ENCODE measurements around the gene SPAG17.
A peak's percentile ranks its signal among the peaks of the same experiment; 100 is the strongest.
"Not testable (repeated sequence)": the region's sequence is repeated elsewhere in the genome, so short reads cannot be mapped to it uniquely, and the experiment has no call there.

SPAG17 gene

DNA sequence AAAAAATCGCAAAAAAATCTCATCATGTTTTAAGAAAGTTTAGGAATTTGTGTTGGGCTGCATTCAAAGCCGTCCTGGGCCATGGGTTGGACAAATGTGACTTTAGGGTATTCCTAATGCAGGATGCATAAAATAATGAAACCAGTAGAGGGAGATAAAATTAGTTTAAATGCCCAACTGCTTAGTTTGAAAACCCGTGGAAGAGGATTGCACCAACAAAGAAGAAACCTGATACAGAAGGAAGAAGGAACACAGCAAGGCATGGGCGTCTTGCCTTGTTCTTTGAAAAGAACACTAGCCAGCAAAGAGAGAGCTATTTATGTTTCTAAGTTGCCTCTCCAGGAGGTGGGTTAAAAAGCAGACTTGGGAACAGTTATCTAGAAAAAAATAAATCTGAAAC lies 217.6 kb downstream of the SPAG17 start:
- no peak for DNase-seq

DNA sequence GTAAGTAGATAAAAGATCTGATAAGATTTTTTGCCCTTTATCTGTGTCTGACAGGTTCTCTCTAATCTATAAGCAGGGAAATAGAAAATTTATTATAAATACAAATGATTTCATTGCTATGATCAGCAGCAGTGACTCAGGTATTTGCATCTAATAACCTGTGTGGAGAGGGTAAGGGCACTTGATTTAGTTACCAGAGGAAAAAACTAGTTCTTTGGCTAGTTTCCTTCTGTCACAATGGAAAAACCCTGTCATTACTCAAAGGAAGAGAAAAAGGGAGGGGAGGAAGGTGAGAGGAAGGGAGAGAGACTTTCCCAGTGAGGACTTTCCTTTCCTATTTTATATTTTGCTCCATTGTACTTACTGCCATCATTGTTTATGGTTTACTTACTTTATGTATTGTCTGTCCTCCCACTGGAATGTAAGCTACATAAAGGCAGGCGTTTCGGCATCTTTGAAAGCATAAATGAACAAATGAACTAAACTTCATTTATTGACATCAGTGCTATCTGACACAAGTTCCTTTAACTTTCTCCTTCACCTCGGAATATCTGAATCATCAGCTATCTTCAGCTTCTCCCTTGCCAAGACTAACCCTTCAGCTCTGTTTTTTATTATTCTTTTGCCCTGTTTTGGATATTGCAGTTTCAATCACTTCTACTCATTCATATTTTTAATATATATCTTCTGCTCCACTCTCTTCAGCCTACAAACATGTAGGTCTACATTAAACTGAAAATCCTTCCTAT lies 220.6 kb downstream of the SPAG17 start:
- no peak for DNase-seq

DNA sequence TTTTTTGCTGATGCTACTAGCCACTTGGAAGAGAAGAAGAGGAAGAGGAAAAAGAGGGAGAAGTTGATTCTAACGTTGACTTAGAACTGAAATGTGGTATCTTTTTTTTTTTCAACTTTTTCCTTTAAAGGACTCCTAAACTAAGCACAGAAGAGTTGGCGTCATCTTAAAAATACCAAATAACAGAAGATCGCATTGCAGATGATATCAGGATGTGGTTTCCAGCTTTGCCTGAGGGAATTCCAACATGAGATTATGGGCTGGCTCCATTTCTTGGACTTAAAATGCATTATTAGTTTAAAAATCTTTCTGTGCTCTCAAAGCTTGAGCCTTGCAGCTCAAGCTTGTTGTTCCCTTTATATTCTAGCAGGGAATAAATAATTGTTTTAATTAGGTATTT lies 225.7 kb downstream of the SPAG17 start:
- no peak for DNase-seq

DNA sequence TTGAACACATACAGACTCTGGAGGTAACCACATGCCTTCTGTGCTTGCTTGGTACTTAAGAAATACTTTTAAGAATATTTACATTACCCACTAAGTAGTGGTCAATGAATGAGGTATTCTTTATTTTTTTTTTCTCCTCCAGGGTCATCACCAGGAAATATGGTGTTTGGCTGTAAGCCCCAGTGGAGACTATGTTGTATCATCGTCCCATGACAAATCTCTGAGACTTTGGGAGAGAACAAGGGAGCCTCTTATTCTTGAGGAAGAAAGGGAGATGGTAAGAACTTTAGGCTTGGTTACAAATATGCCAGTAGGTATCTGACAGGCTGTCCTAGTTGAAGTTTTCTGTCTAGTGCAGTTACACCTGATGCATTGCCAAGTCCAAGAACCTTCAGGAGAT lies 232.6 kb downstream of the SPAG17 start:
- no peak for DNase-seq

DNA sequence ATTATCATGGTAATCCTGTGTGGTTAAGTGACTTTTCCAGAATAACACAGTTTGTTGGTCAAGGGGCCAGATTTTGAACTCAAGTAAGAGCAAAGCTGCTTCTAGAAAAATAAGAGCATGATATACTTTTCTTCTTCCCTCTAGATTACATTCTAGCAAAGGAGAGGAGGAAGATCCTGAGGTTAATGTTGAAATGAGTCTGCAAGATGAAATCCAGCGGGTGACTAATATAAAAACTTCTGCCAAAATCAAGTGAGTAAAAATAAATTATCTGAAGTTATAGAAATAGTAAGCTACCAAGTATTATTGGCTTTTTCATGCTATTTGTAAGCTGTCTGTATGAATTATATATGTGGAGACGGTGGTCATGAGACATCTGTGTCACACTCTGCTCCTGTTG lies 242.7 kb downstream of the SPAG17 start:
- DNase-seq: no peak

DNA sequence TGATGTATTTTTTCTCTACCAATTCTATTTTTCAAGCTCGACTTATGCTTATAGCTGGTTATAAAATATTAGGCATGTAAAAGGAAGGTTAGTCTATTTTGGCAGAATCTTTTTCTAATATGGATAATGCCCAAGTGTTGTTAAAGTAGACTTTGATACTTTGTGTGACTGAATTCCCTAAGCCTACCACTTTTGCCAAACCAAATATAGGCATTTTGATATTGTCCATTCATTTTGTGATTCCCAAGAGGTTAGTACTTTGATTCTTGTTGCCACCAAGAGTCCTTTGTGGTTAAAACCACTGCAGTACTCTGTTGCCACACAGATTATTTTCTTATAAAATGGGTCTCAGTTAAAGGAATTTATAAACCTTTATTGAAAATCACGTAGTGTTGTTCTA lies 251.3 kb downstream of the SPAG17 start:
- no peak for DNase-seq

DNA sequence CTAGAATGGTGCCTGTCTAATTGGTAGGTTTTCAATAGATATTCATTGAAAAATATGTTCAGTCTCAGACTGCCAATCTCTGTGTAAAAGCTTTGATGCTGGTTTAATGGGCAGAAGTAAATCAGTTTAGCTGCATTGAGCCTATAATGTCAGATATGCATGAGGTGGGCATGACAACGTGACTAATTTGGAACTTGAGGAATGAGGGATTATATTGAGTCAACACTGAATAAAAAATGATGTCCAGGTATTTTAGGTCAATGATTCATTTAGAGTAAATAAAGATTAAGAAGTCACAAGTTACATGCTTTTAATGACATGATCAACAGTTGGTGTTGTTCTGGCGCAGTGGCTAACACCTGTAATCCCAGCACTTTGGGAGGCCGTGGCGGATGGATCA lies 252.5 kb downstream of the SPAG17 start:
- DNase-seq: no peak

DNA sequence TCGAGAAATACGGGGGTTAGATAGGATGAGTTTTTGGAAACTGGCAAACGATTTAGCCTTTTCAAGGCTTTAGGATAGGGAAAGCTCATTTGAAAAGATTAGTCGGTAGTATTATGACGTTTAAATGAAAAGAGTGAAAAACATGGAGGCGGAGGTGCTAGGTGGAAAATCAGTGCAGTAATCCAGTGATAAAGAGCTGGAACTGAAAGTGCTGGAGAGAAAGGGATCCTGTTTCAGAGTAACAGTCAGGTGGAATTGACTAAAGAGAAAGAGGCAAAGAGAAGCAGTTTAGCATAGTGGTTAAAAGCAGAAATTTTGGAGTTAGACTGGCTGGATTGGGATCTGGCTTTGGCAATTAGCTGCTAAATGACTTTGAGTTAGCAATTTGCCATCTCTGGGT lies 254.5 kb downstream of the SPAG17 start:
- no peak for DNase-seq

DNA sequence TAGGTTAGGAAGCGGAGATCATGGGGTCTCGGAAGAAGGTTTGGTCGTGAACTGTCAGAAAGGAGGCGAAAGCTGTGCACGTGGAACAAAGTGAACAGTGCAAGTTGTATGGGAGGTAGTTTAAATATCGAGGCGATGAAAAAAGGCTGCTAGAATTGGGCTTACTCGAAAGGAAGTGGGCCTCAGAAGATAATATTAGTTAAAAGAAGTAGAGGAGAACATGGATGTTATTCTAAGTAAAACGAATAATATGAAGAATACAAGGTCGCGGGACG lies 254.9 kb downstream of the SPAG17 start:
- no peak for DNase-seq

DNA sequence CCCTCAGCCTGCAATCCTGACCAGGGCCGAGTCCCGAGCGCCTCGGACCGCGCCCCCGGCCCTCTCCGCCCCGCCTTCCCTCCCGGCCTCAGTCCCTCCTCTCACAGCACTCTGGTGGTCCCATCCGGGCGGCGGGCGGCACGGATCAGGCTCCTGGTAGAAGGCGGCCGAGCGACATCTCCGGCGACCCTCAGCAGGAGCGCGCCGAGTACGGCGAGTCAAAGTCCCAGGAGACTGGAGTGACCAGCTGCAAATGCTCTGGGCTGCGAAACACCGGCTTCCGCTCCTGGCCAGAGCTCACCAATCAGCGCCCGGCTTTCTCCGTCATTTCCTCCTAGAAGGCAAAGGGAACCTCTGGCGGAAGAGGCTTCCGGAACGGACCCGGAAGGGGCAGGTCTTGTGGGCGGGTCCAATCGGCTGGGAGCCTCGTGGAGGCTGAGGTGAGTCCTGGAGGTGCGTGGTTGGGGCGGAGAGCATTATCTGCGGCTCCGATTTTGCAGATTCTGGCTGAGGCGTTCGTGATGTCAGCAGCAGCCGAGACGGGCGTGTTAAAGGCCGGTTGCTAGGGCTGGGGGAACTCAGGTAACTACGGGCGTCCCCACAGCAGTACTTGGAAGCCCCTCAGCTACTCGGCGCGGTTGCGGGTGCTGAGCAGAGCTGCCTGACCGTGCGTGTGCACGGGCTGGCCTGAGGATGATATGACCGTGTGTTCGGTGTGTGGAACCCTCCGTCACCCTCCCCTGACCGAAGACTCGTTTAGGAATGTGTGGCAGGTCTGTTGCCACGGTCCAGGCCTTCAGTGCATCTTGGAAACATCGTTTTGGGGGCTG lies 255.5 kb downstream of the SPAG17 start, which contains the start of the genes GDAP2 and WDR3:
GDAP2 (minus strand) TSS at position 279 of the 830 bp plus-strand sequence. CDS start 9,264 bp downstream, outside the sequence.
WDR3 (plus strand) TSS at position 397 of the 830 bp plus-strand sequence. CDS start 3,581 bp downstream, outside the sequence.
- DNase-seq: peak; percentile 98

DNA sequence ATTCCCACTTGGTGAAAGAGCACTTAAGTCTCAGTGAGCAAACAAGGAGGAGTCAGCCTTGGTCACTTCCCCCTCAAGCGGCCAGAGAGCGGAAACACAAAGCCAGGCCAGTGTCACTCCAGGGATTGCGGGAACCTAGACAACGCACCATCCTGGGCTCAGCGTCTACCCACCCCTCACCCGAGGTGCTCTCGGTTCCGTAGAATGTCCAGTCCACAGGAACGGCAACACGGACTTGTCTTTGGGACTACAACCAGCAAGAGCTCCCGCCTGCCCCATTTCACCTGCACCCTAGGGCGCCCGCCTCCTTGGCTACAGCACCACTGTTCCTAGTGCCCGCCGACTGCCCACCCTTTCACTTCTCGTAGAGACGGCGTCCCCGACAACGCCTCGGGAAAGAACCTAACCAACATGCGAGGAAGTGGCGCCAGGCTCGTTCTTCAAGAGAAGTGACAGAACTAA lies 256.1 kb downstream of the SPAG17 start:
- peak; percentile 67 for DNase-seq

DNA sequence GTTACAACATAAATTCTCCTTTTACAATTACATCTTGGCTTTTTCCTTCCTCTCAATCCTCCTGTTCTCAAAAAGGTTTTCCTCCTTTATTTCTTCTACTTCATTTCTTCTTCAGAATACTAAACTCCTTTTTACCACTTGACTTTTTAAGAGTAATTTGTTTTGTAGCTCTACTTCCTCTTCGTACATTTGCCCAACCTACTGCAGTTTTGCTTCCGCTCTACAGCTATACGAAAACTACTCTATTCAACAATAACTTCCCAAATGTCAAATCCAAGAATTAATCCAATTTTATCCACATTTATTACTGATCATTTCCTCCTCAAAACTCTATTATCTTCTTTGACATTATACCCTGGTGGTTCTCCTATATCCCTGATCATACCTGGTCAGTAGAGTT lies 259.0 kb downstream of the SPAG17 start:
- DNase-seq: no peak

DNA sequence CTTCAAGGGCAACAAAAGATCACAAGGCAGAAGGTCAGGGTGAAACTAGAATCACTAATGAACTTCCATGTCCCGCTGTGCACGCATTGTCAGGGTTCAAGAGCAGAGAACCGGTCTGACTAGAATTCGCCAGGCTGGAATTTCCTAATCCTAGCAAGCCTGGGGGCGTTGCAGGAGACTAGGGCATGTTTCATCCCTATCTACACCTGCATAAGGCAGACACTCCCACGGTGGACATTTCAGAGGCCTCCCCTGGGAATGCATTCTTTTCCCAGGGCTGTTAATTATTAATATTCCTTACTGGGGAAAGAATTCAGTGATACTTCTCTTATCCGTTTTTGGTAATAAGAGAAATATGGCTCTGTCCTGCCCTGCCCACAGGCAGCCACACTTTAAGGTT lies 262.3 kb downstream of the SPAG17 start:
- DNase-seq: not testable (repeated sequence)

DNA sequence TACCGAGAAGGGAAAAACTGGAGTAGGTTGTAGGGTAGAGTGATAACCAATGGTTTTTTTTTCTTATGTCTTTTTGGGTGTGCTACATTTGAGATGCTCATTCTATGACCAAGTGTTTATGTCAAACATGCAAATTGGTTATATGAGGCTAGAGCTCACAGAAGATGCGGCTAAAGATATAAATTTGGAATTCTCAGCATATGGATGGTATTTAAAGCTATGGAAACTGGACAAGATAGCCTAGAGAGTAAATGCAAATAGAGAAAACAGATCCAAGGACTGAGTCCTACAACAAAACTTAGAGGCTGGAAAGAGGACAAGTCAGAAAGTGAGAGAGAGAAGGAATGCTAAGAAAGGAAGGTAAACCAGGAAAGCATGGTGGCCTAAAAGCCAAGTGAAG lies 263.0 kb downstream of the SPAG17 start:
- DNase-seq: no peak

DNA sequence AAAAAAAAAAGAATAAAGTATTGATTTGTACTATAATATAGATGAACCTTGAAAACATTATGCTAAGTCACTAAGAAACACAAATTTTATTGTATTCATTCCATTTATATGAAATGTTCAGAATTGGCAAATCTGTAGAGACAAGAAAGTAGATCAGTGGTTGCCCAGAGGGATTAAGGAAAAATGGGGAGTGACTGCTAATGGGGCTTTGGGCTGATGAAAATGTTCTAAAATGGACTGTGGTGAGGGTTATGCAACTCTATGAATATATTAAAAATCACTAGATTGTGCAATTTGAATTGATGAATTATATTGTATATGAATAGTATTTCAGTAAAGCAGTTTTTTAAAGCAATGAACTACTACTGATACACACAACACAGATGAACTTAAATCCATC lies 265.7 kb downstream of the SPAG17 start:
- DNase-seq: no peak

DNA sequence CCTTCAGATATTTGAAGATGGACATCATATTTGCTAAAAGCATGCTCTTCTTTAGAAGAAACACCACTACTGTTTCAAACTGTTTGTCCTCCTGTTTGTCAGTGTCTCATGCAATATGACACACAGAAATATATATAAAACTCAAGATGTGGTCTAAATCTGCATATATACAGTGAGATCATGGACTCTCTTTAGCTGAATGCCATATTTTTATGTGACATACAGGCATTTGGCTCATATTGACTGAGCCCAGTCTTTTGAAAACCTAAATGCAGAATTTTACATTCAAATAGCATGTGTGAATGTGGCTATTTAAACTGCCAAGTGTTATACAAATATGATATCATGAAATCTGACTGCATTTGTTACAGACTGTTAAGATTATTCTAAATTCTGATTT lies 274.0 kb downstream of the SPAG17 start:
- no peak for DNase-seq

DNA sequence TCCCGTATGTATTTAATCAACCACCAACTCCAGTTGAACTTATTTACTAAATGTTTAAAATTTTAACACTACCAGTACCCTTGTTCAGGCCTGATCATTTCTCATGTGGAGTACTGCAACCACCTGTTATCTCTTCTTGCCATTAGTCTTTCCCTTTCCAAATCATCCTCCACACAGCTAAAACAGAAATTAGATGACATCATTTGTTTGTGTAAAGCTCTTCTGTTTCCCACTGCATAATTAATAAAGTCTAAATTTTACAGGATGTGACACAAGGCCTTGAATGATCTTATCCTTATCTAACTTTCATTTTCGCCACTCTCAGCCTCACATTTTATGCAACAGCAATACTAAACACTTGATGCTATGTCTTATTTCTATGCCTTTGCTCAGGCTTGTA lies 280.0 kb downstream of the SPAG17 start:
- no peak for DNase-seq

DNA sequence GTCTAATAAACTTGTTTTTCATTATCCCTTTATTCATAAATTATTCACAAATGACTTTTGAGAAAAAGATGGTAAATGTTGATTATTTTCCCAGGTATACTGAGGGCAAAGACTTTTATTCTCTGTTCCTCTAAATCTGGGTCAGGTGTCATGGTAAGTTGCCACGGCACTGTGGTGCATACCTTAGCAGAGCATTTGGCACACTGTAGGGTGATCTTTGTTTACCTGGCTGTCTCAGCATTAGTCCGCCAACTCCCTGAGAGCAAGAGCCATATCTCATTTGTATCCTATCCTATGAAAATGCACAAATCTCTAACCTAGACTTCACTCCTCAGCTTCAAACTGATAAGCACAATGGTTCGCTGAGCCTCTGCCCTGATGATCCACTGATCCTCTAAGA lies 280.5 kb downstream of the SPAG17 start:
- DNase-seq: no peak
